Left kidney (tissue), 2 donors: ENCODE results near the gene MSX1. TPM values are rescaled to one million over a fixed set of nuclear protein-coding genes. Genes with fewer than 3 reads are reported as not detected.

Experiments used
- DNase-seq: peaks from one replicate; pipeline ENCODE4 v3.0.0-alpha.2; 2013
- polyA plus RNA-seq: library from polyadenylated mRNA; unstranded; fragments of 120-200 nt; gene quantifications from one replicate; pipeline ENCODE4 v1.2.1, GENCODE V29; 2013; ENCODE audit not compliant: insufficient read length

MSX1 gene
- polyA plus RNA-seq, 1 donor = 0.76 TPM

DNA sequence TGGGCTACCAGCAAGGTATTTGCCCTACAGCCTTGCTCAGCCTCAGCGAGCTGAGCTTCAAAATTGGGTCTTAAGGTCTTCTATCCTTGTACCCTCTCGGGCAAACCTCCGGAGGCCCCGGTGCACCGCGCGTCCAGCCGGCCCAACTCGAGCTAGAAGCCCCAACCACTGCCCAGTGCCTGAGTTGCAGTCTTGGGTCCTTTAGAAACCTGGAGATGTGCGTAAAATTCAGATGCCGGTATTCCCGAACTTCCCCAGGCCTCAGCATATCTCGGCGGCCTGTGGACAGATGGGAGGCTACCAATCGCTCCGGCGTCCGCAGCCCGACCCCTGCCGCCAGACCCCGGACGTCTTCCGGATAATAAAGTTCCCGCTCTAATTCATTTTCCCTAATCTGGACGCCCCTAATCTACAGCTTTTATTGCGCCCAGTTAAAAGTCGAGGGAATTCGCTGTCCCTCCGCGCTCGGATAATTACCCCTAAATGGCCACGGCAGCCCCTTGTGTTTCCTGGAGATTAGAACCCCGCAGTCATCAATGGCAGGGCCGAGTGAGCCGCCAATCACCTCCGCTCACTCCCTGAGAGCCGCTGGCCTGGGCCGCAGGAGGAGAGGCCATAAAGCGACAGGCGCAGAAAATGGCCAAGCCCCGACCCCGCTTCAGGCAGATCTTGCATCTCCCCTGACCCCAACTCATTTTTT lies 1.5 kb upstream of the MSX1 start:
- DNase-seq = no peak

DNA sequence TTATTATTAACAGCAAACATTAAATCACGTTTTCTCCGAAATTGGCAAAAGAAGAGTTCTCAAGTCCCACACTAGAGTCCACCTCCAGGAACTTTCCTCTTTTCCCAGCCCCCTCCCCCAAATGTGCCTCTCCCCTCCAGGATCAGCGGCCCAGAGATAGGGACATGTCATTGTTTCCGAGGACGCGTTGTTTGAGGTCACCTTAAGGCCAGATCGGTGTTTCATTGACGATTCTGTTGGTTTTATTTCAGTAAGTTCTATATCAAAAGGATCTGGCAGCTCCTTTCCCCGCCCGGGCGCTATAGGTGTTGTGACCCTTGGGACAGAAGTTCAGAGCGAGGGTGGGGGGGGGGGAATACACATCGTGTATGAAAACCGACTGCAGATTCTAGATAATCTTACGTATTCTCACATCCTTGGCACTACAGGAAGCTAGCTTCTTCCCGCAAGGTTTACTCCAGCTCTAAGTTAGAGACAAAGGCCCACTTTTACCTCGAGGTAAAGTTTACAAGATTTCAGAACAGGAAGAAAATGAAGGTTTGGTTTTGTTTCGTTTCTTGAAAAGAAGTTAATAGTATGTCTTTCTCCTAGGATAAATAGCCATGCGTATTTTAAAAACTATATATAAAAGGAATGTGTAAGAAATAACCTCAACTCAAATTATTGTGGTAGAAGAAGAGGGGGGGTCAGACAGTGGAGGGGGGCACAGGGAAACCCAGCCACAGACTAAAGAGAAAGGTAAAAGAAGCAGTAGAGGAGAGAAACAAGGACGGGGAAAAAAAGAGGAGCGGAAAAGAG lies 739 bp upstream of the MSX1 start:
- no peak for DNase-seq

DNA sequence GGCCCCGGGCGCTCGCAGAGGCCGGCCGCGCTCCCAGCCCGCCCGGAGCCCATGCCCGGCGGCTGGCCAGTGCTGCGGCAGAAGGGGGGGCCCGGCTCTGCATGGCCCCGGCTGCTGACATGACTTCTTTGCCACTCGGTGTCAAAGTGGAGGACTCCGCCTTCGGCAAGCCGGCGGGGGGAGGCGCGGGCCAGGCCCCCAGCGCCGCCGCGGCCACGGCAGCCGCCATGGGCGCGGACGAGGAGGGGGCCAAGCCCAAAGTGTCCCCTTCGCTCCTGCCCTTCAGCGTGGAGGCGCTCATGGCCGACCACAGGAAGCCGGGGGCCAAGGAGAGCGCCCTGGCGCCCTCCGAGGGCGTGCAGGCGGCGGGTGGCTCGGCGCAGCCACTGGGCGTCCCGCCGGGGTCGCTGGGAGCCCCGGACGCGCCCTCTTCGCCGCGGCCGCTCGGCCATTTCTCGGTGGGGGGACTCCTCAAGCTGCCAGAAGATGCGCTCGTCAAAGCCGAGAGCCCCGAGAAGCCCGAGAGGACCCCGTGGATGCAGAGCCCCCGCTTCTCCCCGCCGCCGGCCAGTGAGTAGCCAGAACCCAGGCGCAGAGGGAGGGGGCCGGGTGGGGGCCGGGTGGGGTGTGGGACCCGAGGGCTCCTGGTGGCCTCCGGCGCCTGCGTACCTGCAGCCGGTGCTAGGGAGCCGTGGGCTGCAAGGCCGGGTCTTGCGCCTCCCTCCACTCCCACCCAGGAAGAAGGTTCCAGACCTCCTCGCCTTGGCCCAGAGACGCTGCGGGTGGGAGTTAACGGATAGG lies 534 bp downstream of the MSX1 start:
- DNase-seq = no peak

DNA sequence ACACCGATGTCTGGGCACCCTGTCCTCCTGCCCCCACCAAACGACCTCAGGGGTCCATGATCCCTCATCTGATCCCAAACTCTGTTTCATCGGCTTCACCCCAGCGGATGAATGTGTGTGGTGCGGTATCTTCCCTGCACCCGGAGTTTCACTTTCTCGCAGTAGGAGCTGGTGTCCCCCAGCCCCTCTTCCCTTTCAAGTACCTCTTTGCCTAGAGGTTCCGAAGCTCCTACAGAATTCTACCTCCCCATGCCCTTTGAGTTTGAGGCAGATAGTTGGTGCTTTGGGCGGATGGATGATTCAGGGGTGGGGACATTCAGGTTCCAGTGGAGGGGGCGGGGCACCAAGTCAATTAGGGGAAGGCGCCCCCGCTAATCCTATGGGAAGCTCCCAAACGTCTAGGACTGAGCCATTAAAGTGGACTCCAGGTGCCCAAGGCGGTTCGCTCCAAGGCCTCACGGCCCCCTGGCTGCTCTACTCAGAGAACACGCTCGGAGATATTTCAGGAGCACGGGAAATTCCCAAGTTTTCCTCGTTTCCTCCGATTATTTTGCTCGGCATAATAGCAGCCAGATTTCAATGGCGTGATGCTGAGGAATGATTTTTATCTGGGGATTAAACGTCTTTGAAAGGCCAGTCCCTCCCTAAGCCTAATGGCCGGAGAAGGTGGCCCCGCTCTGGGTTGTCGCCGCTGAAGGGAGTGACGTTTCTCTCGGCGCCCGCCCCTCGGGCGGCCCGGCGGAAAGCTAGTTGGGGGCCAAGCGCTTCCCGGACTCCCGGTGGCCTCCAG lies 1.3 kb downstream of the MSX1 start:
- no peak for DNase-seq

DNA sequence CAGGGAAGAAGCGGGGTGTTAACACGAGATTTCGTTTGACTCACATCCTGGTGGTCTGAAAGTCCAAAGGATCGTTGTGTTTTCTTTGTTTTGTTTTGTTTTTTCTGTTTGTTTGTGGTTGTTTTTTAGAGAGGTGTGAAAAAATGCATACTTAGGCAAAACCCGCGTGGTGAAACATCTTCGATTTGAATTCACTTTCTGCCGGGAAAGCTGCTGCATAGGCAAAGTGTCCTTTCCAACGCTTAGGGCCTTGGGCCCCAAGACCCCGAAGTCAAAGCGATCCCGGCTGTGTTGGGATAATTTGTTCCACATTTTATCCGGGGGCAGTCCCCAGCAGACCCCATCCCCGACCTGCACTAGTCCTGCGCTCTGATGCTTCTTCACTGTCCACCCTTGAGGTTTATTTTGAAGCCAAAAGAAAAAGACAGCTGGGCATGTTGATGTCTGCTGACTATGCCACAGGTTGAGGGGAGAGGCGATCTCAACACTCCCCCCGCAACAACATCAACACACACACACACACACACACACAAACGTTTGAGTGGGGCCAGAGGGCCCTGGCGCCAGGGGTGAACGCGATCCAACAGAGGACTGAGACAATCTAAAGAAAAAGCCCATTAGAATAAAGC lies 2.0 kb downstream of the MSX1 start:
- DNase-seq = no peak

DNA sequence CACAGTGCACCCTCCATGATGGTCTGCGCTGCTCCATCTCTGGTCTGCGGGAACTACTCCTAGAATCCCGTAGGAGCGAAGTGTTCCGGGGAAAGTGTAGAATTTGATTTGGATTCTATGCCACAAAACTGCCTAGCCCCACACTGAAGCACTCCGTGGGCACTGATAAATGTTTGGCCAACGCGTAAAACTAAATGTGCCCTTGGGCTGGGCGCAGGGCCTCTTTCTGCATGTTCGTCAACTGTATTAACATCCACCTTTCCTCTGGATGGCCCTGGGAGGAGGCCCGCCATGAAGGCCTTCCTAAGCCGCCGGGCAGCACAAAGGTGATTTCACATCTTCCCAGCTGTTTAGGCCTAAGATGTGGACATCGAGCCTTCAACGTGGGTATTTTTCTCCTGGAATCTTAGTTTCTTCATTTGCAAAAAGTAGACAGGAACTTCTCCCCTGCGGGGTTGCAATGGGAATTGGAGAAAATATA lies 2.6 kb downstream of the MSX1 start:
- no peak for DNase-seq

DNA sequence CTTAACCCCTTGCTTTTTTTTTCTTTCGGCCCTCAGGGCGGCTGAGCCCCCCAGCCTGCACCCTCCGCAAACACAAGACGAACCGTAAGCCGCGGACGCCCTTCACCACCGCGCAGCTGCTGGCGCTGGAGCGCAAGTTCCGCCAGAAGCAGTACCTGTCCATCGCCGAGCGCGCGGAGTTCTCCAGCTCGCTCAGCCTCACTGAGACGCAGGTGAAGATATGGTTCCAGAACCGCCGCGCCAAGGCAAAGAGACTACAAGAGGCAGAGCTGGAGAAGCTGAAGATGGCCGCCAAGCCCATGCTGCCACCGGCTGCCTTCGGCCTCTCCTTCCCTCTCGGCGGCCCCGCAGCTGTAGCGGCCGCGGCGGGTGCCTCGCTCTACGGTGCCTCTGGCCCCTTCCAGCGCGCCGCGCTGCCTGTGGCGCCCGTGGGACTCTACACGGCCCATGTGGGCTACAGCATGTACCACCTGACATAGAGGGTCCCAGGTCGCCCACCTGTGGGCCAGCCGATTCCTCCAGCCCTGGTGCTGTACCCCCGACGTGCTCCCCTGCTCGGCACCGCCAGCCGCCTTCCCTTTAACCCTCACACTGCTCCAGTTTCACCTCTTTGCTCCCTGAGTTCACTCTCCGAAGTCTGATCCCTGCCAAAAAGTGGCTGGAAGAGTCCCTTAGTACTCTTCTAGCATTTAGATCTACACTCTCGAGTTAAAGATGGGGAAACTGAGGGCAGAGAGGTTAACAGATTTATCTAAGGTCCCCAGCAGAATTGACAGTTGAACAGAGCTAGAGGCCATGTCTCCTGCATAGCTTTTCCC lies 3.4 kb downstream of the MSX1 start:
- no peak for DNase-seq

DNA sequence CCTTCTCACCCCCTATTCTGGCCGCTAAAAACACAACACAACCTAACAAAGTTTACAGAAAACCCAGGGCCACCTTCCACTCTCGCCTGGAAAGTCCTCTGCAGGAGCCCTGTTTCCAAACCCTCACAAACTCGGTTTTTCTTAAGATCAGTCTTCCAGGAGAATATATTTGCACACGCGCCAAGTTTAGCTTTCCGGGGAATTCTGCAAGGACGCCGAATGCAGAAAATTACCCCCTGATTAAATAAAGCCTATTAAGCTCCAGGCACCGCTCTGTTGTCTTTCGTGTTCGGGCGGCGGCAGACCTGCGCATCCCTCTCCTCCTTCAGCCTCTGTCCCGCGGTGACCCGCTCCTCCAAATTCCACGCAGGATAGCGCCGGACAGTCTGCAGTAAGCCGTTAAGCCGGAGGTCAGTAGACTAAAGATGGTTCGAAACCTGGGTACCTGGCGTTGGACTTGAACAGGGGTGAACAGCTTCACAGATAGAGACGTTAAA lies 5.0 kb downstream of the MSX1 start:
- DNase-seq = no peak

DNA sequence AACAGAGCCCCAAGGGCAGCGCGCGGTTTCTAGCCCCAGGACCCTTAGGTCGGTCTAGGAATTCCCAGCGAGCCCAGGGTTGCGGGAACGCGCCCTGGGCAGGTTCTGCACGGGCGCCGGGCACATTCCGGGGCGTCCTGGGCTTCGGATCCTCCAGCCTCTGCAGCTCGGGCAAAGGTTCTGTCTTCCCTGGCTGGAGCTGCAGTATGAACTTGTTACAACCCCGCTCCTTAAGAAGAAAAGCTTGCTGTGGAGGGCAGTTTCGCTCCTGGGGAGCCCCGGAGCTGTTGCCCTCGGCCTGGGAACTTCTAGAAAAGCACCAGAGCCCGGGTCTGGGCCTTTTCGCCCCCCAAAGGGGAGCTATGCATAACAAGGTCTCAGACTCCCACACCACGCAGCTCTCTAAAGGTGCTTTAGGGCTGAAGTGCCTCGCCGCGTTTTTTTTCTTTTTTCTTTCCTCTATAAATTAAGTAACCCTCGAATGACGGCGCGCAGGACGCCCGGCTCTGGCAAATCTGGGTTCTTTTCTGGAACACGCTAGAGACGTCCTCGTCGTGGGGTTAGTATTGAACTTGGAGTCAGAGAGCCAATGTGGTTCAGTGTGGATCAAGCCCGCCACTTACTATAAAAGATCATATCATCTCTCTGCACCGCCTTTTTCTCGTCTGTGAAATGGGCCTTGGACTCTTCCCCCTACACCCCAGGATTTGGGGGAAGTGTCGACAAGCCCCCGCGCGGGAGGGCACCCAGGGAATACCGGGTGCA lies 5.7 kb downstream of the MSX1 start:
- no peak for DNase-seq

DNA sequence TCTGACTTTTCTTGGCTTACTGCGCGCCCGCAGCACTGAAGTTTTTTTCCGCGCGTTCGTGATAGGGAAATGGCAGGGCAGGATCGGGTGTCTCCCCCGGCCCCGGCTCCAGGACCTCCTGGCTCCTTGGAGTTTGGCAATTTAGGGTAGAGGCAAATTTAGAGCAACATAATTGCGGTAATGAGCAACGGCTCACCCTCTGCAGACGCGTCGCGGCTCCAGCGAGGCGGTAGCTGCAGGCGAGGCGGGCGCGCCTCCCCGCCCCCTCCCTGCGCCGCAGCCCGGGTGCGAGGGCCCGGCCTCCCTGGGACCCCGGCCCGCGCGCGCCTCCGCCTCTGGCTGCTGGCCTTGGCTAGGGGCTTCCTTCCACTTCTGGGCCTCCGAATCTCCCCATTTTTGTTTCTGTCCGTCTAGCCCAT lies 6.2 kb downstream of the MSX1 start:
- DNase-seq = no peak

DNA sequence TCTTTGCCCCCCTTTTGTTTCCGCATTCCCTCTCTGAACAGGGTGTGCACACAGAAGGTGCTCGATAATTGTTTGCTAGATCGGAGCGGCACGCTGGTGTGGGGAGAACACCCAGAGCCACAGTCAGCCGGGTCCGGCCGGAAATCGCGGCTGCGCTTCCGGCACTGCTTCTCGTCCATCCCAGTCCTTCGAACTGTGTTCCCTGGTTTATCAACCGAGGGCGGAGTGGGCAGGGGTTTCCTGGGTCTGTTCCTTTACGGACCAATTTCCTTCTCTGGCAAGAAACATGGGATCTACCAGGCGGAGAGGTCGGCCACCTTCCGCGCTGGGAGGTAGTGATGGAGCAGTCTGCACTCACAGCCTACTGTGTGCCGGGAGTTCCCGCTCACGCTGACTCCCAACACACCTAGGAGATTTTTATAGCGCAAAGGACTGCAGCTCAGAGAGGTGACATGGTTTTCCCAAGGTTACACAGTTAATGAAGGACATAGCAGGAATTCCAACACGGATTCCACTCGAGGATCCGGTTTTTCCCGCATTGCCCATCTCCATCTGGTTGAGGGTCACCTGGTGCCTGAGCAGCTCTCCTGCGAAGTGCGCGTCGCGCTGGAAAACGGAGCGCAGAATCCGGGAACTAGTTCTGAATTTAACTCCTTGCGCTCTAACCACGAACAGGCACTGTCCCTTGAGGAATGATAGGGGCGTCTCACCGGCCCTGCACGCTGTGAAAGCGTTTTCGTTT lies 6.8 kb downstream of the MSX1 start:
- no peak for DNase-seq

DNA sequence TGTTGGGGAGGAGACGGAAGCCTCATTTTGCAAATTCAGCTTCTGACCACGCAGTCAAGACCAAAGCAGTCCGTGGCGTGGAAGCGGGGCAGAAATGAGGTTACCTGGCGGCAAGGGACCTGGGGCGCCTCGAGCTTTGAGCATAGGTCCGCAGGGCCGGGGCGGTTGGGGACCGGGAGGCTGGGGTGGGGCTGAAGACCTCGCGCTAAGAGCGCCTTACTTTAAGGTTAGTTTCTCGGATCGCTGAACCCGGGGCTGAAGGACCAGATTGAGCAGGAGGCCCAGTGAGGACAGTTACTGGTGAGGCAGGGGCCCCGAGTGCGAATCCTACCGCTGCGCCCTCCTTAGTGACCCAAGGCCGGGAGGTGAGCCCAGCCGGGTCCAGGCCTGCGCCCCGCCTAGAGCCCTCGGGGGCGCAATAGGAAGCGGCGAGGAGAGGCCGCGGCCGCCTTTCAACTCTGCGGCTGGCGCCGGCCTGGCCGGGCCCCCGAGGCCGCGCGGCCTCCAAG lies 7.5 kb downstream of the MSX1 start:
- DNase-seq = no peak

DNA sequence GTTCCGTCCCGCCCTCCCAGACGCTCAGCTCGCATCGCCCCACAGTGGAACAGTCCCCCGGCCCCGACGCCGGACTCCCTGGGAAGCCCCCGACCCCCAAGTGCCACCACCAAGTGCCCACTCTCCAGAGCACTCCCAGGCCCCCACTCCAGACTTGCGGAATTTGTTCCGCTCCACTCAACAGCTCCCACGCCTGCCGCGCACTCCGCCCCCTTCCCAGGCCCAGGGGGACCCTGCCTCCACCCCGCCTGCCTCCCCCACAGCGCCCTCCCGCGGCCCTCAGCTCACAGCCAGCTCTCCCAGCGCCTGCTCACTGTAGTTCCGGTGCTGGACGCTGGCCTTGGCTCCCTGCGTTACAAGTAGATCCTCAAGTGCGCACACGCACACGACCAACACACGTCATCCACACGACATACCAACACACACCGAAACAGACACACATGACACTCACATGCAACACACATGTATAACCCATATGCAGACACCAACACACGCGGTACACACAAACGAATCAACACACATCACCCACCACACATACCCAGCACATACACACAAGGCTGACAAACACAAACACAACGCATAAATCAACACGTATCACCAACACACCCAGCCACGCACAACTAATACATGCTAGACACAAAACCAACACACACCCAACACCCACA lies 8.0 kb downstream of the MSX1 start:
- no peak for DNase-seq

DNA sequence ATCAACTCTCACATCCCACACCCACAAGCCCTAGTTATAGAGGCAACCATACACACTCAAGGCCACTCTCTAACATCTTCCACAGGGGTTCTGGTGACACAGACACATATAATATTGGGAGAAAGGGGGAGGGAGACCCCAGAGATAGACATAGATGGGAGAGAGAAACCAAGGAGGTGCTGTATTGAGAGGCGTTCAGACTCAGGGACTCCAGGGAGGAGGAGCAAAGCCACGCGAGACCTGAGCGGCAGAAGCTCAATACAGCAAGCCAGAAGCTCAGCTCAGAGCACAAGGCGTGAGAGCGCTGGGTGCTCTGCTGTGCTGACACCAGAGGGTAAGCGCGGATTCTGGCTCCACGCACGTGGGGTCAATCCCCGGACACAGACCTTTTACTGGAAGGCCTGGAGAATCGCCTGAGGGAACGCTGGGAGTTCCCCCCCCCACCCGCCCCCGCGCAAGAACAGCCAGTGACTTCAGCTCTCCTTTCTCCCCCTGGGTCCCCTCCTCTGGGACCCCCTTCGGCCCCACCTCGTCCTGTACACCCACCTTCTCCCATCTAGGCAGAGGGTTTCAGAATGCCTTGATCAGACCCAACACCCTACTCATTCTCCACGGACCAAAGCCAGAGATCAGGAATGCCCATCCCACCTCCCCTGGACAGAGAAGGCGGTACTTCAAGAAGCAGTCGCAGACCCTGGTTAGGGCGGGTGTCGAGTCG lies 8.7 kb downstream of the MSX1 start:
- DNase-seq = no peak

DNA sequence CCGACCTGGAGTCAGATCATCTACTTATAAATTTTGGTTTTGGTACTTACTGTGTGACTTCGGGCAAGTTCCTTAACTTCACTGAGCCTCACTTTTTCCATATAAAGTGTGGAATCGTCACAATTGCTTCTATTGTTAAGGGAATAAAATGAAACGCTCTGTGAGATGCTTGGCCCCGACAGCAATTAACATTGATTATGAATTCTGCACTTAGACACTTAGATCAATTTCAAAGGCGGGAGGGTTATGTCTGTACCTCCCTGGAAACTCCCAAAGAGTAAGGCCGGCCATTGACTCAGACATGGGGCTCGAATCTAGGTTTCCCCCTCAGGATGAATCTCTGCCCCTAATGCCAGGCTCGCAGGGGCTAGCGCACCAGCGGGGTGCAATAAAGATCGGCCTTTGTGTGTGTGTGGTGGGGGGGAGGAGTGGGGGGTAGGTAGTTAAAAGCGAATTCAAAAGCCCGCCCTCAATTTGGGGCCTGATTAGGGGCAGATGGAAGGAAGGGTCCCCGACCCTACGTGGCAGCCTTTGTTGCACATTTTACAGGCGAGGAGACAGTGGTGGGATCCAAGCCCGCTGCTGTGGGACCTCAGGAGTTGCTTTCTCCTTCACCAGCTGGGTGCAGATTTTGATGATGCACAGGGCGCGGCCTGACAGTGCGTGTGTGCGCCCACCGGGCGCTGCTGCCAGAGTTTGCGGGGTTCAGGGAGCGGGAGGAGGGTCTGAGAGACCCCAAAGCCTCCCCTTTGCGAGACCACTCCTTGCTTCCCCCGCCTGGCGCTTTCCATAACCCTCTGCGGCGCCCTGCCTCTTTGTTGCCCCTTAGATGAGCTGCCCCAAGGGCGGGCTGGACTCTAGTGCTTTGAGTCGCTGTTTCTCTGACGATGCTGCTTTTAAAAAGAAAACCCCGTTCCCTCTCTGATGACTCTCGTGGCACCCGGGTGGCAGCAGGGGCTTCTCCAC lies 9.6 kb downstream of the MSX1 start:
- no peak for DNase-seq
